ENCODE data around the gene ITPRID1.

DNA sequence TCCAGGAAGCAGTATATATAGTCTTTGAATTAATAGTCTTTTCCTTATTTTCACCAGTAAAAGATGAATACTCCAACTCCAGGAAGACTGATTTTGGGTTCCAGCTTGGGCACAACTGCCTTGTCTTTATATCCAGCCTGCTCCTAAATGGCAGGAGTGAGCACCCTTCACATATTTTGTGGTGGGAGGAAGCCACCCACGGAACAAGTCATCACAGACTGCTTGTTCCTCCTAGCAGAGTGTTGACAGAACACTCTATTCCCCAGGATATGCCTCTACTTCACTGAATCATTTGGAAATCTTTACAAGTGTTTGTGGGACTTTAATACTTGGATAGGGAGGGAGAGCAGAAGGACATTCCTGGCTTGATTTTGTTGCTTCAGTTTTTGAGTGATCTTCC, 31.7 kb downstream of the ITPRID1 start:
- TF ChIP-seq EP300 (IDR thresholded peaks at IDR 0.05) (no peak), POLR2AphosphoS5 (IDR thresholded peaks at IDR 0.05) (no peak)
- TF ChIP-seq, protein P1, sequence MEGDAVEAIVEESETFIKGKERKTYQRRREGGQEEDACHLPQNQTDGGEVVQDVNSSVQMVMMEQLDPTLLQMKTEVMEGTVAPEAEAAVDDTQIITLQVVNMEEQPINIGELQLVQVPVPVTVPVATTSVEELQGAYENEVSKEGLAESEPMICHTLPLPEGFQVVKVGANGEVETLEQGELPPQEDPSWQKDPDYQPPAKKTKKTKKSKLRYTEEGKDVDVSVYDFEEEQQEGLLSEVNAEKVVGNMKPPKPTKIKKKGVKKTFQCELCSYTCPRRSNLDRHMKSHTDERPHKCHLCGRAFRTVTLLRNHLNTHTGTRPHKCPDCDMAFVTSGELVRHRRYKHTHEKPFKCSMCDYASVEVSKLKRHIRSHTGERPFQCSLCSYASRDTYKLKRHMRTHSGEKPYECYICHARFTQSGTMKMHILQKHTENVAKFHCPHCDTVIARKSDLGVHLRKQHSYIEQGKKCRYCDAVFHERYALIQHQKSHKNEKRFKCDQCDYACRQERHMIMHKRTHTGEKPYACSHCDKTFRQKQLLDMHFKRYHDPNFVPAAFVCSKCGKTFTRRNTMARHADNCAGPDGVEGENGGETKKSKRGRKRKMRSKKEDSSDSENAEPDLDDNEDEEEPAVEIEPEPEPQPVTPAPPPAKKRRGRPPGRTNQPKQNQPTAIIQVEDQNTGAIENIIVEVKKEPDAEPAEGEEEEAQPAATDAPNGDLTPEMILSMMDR (IDR thresholded peaks at IDR 0.05), result no peak

Data from gastroesophageal sphincter (tissue), 3 donors.